ENCODE measurements around the gene VWDE.

DNA sequence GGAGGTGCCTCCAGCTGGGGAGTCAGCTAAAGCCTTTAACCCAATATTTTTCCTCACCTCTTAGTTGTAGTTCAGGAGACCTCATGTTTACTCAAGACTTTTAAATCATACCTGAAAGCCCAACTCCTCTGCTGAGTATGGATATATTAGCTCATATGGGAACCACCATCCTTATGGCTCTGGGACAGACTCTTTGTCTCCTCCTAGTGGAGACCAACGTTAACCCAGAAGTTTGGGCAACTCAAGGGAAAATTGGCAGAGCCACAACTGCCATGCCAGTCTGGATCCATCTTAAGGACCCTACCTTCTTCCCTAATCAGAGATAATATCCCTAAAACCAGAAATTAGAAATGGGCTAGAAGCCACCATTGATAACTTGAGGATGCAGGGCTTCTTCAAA lies 111.8 kb downstream of the VWDE start:
- TF ChIP-seq, protein P1, sequence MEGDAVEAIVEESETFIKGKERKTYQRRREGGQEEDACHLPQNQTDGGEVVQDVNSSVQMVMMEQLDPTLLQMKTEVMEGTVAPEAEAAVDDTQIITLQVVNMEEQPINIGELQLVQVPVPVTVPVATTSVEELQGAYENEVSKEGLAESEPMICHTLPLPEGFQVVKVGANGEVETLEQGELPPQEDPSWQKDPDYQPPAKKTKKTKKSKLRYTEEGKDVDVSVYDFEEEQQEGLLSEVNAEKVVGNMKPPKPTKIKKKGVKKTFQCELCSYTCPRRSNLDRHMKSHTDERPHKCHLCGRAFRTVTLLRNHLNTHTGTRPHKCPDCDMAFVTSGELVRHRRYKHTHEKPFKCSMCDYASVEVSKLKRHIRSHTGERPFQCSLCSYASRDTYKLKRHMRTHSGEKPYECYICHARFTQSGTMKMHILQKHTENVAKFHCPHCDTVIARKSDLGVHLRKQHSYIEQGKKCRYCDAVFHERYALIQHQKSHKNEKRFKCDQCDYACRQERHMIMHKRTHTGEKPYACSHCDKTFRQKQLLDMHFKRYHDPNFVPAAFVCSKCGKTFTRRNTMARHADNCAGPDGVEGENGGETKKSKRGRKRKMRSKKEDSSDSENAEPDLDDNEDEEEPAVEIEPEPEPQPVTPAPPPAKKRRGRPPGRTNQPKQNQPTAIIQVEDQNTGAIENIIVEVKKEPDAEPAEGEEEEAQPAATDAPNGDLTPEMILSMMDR (IDR thresholded peaks at IDR 0.05 in 2 of 3, conservative IDR thresholded peaks at IDR 0.05 in 1 of 3; ENCODE audit: borderline replicate concordance in 1 of 3, insufficient read depth in 1 of 3, low read depth in 2 of 3, low read length in 2 of 3), result peak in 2 of 3 experiments; percentile 52 to 60; a peak in 4 of 6 replicates
- TF ChIP-seq POLR2A (IDR thresholded peaks at IDR 0.05; ENCODE audit: borderline replicate concordance, extremely low read depth, insufficient read depth, insufficient read length) (no peak), ZFX (IDR thresholded peaks at IDR 0.05) (no peak), POLR2AphosphoS5 (IDR thresholded peaks at IDR 0.05; ENCODE audit: low read depth, low read length) (no peak), EGR1 (IDR thresholded peaks at IDR 0.05; ENCODE audit: low read depth) (no peak), EZH2 (IDR thresholded peaks at IDR 0.05) (no peak)
